ENCODE data around the gene LAMC2.

- TF ChIP-seq CTCF (IDR thresholded peaks at IDR 0.05) = no peak
- TF ChIP-seq EZH2 (IDR thresholded peaks at IDR 0.05) = no peak
- TF ChIP-seq EZH2phosphoT487 (IDR thresholded peaks at IDR 0.05) = no peak
Observed at GRCh38 chr1:183259924-183260323, 73.9 kb downstream of the LAMC2 start.

Data from neural progenitor cell (in vitro differentiated cells).